Vagina (tissue), 2 donors: ENCODE data around the gene PLK3.

Source experiments
- POLR2A ChIP-seq, 2 donors: fragments of 450-650 bp; IDR thresholded peaks; one replicate each; pipeline ENCODE4 v1.6.1; 2017; ENCODE audit warnings: antibody characterized with exemption in 2 of 2, mild to moderate bottlenecking in 2 of 2, moderate library complexity in 2 of 2
- POLR2AphosphoS5 ChIP-seq, 2 donors: sonication (generic); formaldehyde crosslinking; IDR thresholded peaks; one replicate each; pipeline ENCODE4 v1.9.0; 2017; ENCODE audit warnings: antibody characterized with exemption in 2 of 2, mild to moderate bottlenecking in 2 of 2, low read depth in 1 of 2; ENCODE audit not compliant: insufficient read depth in 1 of 2
- TF ChIP-seq, protein P1 (sequence below), 3 experiments: fragments of 450-650 bp in 2 of 3; fragments of 200-600 bp in 1 of 3; sonication (generic) in 1 of 3; IDR thresholded peaks; one replicate each; pipeline ENCODE4 v1.5.1; 2017 to 2019; ENCODE audit warnings: antibody characterized with exemption in 3 of 3, mild to moderate bottlenecking in 2 of 3, moderate library complexity in 2 of 3

DNA sequence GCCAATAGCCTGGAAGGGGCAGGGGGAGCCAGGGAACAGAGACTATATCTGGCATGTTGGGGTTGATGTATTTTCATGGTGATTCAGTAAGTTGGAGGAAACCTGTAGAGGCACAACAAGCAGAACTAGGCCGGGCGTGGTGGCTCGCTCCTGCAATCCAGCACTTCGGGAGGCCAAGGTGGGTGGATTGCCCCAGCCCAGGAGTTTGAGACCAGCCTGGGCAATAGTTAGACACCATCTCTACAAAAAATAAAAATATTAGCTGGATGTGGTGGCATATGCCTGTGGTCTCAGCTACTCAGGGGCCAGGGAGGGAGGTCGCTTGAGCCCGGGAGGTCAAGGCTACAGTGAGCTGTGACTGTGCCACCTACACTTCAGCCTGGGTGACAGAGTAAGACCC, 53.0 kb downstream of the PLK3 start:
- TF ChIP-seq, protein P1, sequence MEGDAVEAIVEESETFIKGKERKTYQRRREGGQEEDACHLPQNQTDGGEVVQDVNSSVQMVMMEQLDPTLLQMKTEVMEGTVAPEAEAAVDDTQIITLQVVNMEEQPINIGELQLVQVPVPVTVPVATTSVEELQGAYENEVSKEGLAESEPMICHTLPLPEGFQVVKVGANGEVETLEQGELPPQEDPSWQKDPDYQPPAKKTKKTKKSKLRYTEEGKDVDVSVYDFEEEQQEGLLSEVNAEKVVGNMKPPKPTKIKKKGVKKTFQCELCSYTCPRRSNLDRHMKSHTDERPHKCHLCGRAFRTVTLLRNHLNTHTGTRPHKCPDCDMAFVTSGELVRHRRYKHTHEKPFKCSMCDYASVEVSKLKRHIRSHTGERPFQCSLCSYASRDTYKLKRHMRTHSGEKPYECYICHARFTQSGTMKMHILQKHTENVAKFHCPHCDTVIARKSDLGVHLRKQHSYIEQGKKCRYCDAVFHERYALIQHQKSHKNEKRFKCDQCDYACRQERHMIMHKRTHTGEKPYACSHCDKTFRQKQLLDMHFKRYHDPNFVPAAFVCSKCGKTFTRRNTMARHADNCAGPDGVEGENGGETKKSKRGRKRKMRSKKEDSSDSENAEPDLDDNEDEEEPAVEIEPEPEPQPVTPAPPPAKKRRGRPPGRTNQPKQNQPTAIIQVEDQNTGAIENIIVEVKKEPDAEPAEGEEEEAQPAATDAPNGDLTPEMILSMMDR (IDR thresholded peaks at IDR 0.05) = no peak
- TF ChIP-seq POLR2A (IDR thresholded peaks at IDR 0.05) = no peak
- TF ChIP-seq POLR2AphosphoS5 (IDR thresholded peaks at IDR 0.05; ENCODE audit: insufficient read depth in 1 of 2, low read depth in 1 of 2) = no peak
